ENCODE results near the gene NCOA7. TPM values are rescaled to one million over a fixed set of nuclear protein-coding genes. Genes with fewer than 3 reads are reported as not detected.

The NCOA7 gene
- total RNA-seq, 4 donors from 2014 or later, result 9.0 to 36.2 (median 21.8) TPM

GRCh38 chr6:125887372-125887771 is 96.6 kb downstream of the NCOA7 start:
- no peak for DNase-seq
- Histone ChIP-seq H3K9me3 (no peaks in the 10 kb centered on the region), H3K4me1 (no peaks in the 10 kb centered on the region), H3K27me3 (no peaks in the 10 kb centered on the region), H3K27ac (no peak overlapping the region), H3K36me3 (peaks cover 0 to 7% of the 10 kb centered on the region in 2 donors), H3K4me3 (replicated peaks in 1 of 3) (no peak overlapping the region)
- intact Hi-C loops (cut with DNase I), result no loop called here
- TF ChIP-seq CTCF (IDR thresholded peaks at IDR 0.05) (no peak), POLR2A (IDR thresholded peaks at IDR 0.05) (no peak)

DNA sequence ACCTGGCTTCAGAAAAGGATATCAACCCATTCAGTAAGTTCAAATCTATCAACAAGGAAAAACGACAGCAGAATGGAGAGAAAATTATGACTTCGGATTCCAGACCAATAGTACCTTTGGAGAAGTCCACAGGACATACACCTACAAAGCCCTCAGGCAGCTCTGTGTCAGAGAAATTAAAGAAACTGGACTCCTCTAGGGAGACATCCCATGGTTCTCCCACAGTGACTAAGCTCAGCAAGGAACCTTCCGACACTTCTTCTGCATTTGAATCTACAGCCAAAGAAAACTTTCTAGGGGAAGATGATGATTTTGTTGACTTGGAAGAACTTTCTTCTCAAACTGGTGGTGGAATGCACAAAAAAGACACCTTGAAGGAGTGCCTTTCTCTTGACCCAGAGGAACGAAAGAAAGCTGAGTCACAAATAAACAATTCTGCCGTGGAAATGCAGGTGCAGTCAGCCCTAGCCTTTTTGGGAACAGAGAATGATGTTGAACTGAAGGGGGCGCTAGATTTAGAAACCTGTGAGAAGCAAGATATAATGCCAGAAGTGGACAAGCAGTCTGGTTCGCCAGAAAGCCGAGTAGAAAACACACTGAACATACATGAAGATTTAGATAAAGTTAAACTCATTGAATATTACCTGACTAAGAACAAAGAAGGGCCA is 98.4 kb downstream of the NCOA7 start:
- TF ChIP-seq POLR2A (IDR thresholded peaks at IDR 0.05), result no peak
- TF ChIP-seq CTCF (IDR thresholded peaks at IDR 0.05), result peak in 5 of 6 experiments; percentile 14 to 46 (median 31)
- peaks cover 0 to 7% of the 10 kb centered on the region in 2 donors for H3K36me3 ChIP-seq
- intact Hi-C loops (cut with DNase I), result no loop called here
- H3K4me3 ChIP-seq (replicated peaks in 1 of 3), result no peak overlapping the region
- no peaks in the 10 kb centered on the region for H3K9me3 ChIP-seq
- no peak overlapping the region for H3K27ac ChIP-seq
- no peaks in the 10 kb centered on the region for H3K27me3 ChIP-seq
- DNase-seq, result peak in 1 of 2 donors; percentile 17
- no peaks in the 10 kb centered on the region for H3K4me1 ChIP-seq
- 70 to 73% methylated on average over 8 of the region's 8 CpGs for WGBS, 2 donors

- H3K9me3 ChIP-seq, result no peaks in the 10 kb centered on the region
- intact Hi-C loops (cut with DNase I), result no loop called here
- H3K27ac ChIP-seq, result no peak overlapping the region
- peaks cover 0 to 5% of the 10 kb centered on the region in 2 donors for H3K36me3 ChIP-seq
- peaks cover 0 to 7% of the 10 kb centered on the region in 2 donors for H3K4me1 ChIP-seq
- WGBS, 2 donors, result 81 to 96% methylated on average over 2 of the region's 2 CpGs
- no peak overlapping the region for H3K4me3 ChIP-seq (replicated peaks in 1 of 3)
- TF ChIP-seq CTCF (IDR thresholded peaks at IDR 0.05) (no peak), POLR2A (IDR thresholded peaks at IDR 0.05) (no peak)
- no peaks in the 10 kb centered on the region for H3K27me3 ChIP-seq
- no peak for DNase-seq
Measured at GRCh38 chr6:125899726-125900182, 109.0 kb downstream of the NCOA7 start.

DNA sequence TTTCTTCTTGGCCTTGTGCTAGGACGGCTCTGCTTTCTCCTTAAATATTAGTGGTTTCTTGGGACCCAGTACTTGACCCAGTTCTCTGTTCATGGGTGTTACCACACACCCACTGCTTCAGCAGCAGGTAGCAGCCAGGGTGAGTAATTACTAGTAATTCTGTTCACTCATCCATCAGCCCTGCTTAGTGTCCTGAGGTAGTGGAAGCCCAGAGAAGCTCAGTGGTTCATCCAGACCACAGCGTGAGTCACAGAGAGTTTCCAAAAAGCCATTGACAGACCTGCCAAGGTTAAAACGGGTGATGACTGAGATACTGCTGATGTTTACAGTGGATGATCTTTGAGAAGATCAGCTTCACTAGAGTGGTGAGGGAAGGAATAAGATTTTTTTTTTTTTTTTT is 114.1 kb downstream of the NCOA7 start:
- Histone ChIP-seq H3K9me3 (no peaks in the 10 kb centered on the region), H3K27ac (no peak overlapping the region), H3K4me1 (peaks cover 0 to 9% of the 10 kb centered on the region in 2 donors), H3K4me3 (replicated peaks in 1 of 3) (no peak overlapping the region), H3K27me3 (no peaks in the 10 kb centered on the region), H3K36me3 (peaks cover 0 to under 1% of the 10 kb centered on the region in 2 donors)
- intact Hi-C loops (cut with DNase I), result no loop called here
- 60 to 72% methylated on average over 3 of the region's 3 CpGs for WGBS, 2 donors
- TF ChIP-seq POLR2A (IDR thresholded peaks at IDR 0.05) (no peak), CTCF (IDR thresholded peaks at IDR 0.05) (no peak)
- peak; percentile 18 to 21 for DNase-seq

- peak; percentile 28 to 53 for DNase-seq
- no peaks in the 10 kb centered on the region for H3K27me3 ChIP-seq
- 67 to 68% methylated on average over 5 of the region's 5 CpGs for WGBS, 2 donors
- no peaks in the 10 kb centered on the region for H3K36me3 ChIP-seq
- H3K9me3 ChIP-seq, result no peaks in the 10 kb centered on the region
- peak; percentile 50 to 78 (median 54) for TF ChIP-seq CTCF (IDR thresholded peaks at IDR 0.05)
- no peak for TF ChIP-seq POLR2A (IDR thresholded peaks at IDR 0.05)
- no peak overlapping the region for H3K27ac ChIP-seq
- no peak overlapping the region for H3K4me3 ChIP-seq (replicated peaks in 1 of 3)
- intact Hi-C loops (cut with DNase I), result no loop called here
- peaks cover 0 to 9% of the 10 kb centered on the region in 2 donors for H3K4me1 ChIP-seq
Measured at GRCh38 chr6:125906158-125906998, 115.6 kb downstream of the NCOA7 start.

Data from thyroid gland (tissue), 4 donors.